ENCODE results near the gene PHIP.
"Not testable (repeated sequence)": the region's sequence is repeated elsewhere in the genome, so short reads cannot be mapped to it uniquely, and the experiment has no call there.

Gene PHIP

DNA sequence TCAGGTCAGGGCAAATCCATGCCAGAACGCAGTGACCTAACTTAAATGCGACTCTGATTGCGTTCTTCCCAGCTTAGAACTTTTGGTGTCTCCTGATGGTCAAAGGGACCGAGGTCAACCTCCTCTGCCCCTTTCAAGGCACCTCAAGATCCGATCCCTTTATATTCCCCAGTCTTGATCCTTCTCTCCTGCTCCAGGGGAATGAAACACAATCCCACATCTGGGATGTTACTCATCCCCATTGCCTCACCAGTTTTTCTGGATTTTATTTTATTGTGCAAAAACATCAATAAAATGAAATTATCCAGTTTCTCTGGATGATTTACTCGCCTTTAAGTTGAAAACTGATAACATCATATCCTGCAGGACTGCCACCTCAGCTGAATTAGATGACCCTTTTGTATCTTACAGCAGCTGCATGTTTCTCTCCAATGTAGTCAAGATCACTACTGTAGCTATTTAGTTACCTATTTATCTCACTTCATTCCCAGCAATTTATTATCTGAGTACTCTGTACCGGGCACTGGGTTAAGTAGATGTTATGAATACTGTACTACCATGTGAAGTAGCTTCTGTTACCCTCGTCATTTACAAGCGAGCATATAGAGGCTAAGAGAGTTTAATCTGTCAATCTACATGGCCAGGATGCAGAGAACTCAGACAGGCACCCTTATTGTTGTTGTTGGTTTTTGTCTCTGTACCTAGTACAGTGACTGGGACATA, 166.7 kb downstream of the PHIP start:
- H3K4me1 ChIP-seq (ENCODE audit: control insufficient read depth, insufficient read depth, low read length), result no peaks in the 10 kb centered on the region
- peaks cover 22% of the 10 kb centered on the region for H3K27me3 ChIP-seq (ENCODE audit: control insufficient read depth, insufficient read depth, low read length)
- H3K36me3 ChIP-seq (ENCODE audit: control insufficient read depth, insufficient read depth, low read length), result no peaks in the 10 kb centered on the region
- peak overlapping the region; percentile 81 for H3K4me3 ChIP-seq (ENCODE audit: low read depth, low read length)
- peak overlapping the region; percentile 14 for H3K9ac ChIP-seq (ENCODE audit: low read depth, low read length)
- no peaks in the 10 kb centered on the region for H3K9me3 ChIP-seq (ENCODE audit: control insufficient read depth, insufficient read depth, low read length)

DNA sequence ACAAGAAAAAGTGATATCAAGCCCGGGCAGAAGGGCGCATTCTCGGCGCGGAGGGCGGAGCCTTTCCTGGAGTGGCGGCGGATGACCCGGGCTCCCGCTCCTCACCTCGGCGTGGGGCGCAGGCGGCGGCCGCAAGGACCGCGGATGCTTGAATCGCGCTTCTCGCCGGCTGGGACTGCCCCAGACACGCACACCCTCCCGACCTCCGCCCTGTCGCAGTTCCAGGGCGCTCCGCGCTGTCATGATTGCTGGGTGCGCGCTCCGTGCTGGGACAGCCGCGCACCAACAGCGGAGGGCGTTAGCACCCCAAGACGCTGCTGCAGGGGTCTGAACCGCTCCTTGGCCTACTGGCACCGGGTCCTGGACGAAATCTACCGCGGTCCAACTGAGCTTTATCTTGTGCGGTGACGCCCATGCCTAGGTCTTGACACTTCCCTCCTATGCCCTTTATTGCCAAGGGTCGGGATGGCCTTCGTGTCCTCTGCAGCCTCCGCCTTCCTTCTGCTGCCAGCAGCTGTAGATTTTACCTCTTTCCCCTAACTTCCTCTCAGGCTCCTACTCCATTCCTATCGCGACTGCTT, 167.4 kb downstream of the PHIP start:
- Histone ChIP-seq H3K9me3 (ENCODE audit: control insufficient read depth, insufficient read depth, low read length) (no peaks in the 10 kb centered on the region), H3K9ac (ENCODE audit: low read depth, low read length) (peak overlapping the region; percentile 14), H3K36me3 (ENCODE audit: control insufficient read depth, insufficient read depth, low read length) (no peaks in the 10 kb centered on the region), H3K27me3 (ENCODE audit: control insufficient read depth, insufficient read depth, low read length) (peaks cover 22% of the 10 kb centered on the region), H3K4me3 (ENCODE audit: low read depth, low read length) (peak overlapping the region; percentile 81), H3K4me1 (ENCODE audit: control insufficient read depth, insufficient read depth, low read length) (no peaks in the 10 kb centered on the region)

GRCh38 chr6:78910010-78910409, 168.0 kb downstream of the PHIP start:
- Histone ChIP-seq H3K4me1 (ENCODE audit: control insufficient read depth, insufficient read depth, low read length) (no peaks in the 10 kb centered on the region), H3K9ac (ENCODE audit: low read depth, low read length) (no peak overlapping the region), H3K9me3 (ENCODE audit: control insufficient read depth, insufficient read depth, low read length) (no peaks in the 10 kb centered on the region), H3K4me3 (ENCODE audit: low read depth, low read length) (peak overlapping the region; percentile 81), H3K36me3 (ENCODE audit: control insufficient read depth, insufficient read depth, low read length) (no peaks in the 10 kb centered on the region), H3K27me3 (ENCODE audit: control insufficient read depth, insufficient read depth, low read length) (peaks cover 22% of the 10 kb centered on the region)

DNA sequence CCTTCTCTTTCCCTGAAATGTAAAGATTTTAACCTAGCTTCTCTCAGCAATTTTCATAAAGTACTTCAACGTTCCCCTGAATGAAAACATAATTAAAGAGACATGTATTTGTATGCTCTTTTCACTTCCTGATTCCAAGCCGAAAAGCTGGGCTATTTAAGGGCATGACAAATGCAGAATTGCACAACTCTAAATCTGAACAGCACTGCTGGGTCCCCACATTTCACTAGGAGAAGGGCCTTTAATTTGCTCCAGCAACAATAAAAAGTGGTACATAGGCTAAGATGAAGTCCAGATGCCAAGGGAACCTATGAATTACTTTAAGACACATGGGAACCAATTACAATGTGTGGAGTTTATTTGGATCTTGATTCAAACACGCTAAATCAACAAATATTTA, 168.7 kb downstream of the PHIP start:
- Histone ChIP-seq H3K36me3 (ENCODE audit: control insufficient read depth, insufficient read depth, low read length) (no peaks in the 10 kb centered on the region), H3K9ac (ENCODE audit: low read depth, low read length) (no peak overlapping the region), H3K27me3 (ENCODE audit: control insufficient read depth, insufficient read depth, low read length) (peaks cover 22% of the 10 kb centered on the region), H3K4me1 (ENCODE audit: control insufficient read depth, insufficient read depth, low read length) (no peaks in the 10 kb centered on the region), H3K4me3 (ENCODE audit: low read depth, low read length) (no peak overlapping the region), H3K9me3 (ENCODE audit: control insufficient read depth, insufficient read depth, low read length) (no peaks in the 10 kb centered on the region)

- no peaks in the 10 kb centered on the region for H3K9me3 ChIP-seq (ENCODE audit: control insufficient read depth, insufficient read depth, low read length)
- no peak overlapping the region for H3K9ac ChIP-seq (ENCODE audit: low read depth, low read length)
- H3K27me3 ChIP-seq (ENCODE audit: control insufficient read depth, insufficient read depth, low read length), result peaks cover 22% of the 10 kb centered on the region
- H3K36me3 ChIP-seq (ENCODE audit: control insufficient read depth, insufficient read depth, low read length), result no peaks in the 10 kb centered on the region
- no peaks in the 10 kb centered on the region for H3K4me1 ChIP-seq (ENCODE audit: control insufficient read depth, insufficient read depth, low read length)
- no peak overlapping the region for H3K4me3 ChIP-seq (ENCODE audit: low read depth, low read length)
Measured at GRCh38 chr6:78908621-78909020, 169.4 kb downstream of the PHIP start.

DNA sequence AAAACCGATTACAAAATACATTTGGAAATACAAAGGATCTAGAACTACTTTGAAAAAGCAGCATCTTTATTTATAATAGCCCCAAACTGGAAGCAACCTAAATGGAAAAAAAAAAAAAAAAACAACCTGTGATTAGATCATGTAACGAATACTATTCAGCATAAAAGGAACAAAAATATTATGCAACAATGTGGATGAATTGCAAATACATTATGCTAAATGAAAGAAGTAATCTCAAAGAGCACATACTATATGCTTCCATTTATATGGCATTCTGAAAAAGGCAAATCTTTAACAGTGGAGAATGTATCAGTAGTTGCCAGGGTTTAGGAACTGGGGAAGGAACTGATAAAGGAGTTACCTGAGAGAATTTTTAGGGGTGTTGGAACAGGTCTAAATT, 181.8 kb downstream of the PHIP start:
- H3K27me3 ChIP-seq (ENCODE audit: control insufficient read depth, insufficient read depth, low read length), result no peaks in the 10 kb centered on the region
- no peaks in the 10 kb centered on the region for H3K36me3 ChIP-seq (ENCODE audit: control insufficient read depth, insufficient read depth, low read length)

DNA sequence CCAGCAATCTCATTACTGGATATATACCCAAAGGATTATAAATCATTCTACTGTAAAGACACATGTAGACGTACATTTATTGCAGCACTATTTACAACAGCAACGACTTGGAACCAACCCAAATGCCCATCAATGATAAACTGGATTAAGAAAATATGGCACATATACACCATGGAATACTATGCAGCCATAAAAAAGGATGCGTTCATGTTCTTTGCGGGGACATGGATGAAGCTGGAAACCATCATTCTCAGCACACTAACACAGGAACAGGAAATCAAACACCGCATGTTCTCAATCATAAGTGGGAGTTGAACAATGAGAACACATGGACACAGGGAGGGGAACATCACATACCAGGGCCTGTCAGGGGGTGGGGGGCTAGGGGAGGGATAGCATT, 188.2 kb downstream of the PHIP start:
- not testable (repeated sequence) for H3K27me3 ChIP-seq (ENCODE audit: control insufficient read depth, insufficient read depth, low read length); H3K9ac ChIP-seq (ENCODE audit: low read depth, low read length); H3K9me3 ChIP-seq (ENCODE audit: control insufficient read depth, insufficient read depth, low read length); H3K36me3 ChIP-seq (ENCODE audit: control insufficient read depth, insufficient read depth, low read length); H3K4me1 ChIP-seq (ENCODE audit: control insufficient read depth, insufficient read depth, low read length); H3K4me3 ChIP-seq (ENCODE audit: low read depth, low read length)

More for the DNA sequence above, 181.8 kb downstream of the PHIP start:
- Histone ChIP-seq H3K4me1 (ENCODE audit: control insufficient read depth, insufficient read depth, low read length) (no peaks in the 10 kb centered on the region), H3K4me3 (ENCODE audit: low read depth, low read length) (no peak overlapping the region), H3K9ac (ENCODE audit: low read depth, low read length) (no peak overlapping the region), H3K9me3 (ENCODE audit: control insufficient read depth, insufficient read depth, low read length) (no peaks in the 10 kb centered on the region)
